Measurements from ENCODE around the gene FKBP10.
"Not testable (repeated sequence)": the region's sequence is repeated elsewhere in the genome, so short reads cannot be mapped to it uniquely, and the experiment has no call there.

The FKBP10 gene

GRCh38 chr17:41839448-41839847 is 26.6 kb downstream of the FKBP10 start:
- not testable (repeated sequence) for DNase-seq

DNA sequence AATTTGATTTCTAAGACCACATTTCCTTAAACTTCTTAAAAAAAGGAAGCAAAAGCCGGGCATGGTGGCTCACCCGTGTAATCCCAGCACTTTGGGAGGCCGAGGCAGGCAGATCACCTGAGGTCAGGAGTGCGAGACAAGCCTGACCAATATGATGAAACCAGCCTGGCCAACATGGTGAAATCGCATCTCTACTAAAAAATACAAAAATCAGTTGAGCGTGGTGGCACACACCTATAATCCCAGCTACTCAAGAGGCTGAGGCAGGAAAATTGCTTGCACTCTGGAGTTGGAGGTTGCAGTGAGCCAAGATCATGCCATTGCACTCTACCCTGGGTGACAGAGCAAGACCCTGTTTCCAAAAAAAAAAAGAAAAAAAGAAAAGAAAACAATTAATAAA is 28.0 kb downstream of the FKBP10 start:
- not testable (repeated sequence) for DNase-seq

DNA sequence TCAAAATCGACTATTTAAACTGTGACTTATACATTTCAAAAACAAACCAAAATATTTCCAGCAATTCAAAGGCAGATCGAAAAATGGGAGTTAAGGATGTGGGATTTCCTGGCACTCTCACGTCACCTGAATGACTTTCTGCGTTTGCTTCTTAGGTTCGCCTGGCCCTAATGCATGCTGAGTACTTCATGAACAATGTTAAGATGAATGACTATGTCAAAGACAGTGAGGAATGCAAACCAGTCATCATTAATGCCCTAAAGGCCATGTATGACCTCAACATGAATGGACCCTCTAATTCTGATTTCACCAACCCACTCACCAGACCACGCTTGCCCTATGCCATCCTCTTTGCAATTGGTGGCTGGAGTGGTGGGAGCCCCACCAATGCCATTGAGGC is 32.2 kb downstream of the FKBP10 start:
- no peak for DNase-seq

DNA sequence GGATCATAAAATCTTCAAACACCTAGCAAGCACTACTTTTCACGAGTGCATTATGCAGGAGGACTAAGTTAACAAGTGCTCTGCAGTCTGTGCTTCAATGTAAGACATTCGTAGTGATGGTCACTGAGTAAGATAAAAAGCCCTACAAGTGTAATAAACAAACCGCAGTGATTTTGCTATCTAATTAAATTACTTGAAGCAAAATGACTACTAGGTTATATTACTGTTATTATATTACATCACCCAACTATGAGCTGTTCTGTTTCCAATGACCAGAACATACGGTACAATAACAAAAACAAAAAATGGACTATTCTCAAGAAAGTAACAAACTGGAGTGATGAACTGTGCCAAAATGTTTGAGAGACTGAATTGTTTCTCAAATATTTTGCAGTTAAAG is 36.0 kb downstream of the FKBP10 start:
- DNase-seq: no peak

- no peak for DNase-seq
Measured at GRCh38 chr17:41849251-41849990, 36.6 kb downstream of the FKBP10 start.

DNA sequence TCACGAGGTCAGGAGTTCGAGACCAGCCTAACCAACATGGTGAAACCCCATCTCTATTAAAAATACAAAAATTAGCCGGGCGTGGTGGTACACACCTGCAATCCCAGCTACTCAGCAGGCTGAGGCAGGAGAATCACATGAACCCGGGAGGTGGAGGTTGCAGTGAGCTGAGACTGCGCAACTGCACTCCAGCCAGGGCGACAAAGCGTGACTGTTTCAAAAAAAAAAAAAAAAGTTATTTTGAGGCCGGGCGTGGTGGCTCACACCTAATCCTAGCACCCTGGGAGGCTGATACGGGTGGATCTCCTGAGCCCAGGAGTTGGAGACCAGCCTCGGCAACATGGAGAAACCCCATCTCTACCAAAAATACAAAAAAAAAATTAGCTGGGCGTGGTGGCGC is 38.6 kb downstream of the FKBP10 start:
- DNase-seq: not testable (repeated sequence)

DNA sequence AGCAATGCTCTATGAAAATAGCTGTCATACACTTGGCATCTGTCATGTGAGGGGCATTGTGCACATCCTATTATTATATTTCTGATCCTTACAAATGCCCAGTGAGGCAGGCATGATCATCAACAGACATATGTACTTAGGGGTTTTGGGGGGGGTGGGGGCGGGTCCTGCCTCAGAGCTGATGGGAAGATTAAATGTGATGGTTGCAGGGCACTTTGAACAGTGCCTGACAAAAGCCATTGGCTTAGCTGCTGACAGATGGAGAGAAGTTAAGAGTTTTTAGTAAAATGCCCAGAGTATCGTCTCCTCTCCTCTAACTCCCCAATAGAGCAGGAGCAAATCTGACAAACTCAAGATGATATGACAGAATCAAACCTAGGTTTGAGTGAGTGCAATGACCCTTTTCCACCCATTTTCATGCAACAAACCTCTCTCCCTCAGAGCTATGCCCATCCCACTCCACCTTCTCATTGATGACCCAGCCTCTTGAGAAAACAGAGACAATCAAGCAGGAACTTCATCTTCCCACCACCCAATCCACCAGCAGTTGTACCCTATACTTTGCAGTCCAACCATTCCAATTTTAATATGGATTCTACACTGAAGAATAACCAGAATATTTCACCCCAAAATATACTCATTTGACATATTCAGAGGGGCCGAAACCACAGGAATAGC is 47.6 kb downstream of the FKBP10 start:
- no peak for DNase-seq

DNA sequence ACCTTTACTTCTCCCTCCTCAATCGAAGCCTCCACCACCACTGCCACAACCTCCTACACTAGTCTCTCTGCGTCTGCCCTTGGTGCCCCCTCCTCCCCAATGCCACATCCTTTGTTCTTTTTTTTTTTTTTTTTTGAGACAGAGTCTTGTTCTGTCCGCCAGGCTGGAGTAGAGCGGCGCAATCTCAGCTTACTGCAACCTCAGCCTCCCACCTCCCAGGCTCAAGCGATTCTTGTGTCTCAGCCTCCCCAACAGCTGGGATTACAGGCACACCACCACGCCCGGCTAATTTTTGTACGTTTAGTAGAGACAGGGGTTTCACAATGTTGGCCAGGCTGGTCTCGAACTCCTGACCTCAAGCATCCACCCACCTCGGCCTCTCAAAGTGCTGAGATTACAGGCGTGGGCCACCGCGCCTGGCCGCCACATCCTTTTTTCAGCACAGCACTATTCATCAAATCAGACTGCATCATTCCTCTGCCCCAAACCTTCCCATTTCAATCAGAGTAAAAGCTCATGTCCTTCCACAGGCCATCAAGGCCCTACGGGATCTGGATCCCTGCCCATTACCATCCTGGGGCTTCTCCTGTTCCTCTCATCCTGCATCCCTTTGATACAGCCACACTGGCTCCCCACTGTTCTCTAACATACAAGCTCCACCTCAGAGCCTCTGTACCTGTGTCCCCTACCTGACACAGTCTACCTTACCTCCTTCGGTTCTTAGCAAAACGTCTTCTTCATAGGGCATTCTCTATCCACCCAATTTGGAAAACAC is 50.5 kb downstream of the FKBP10 start:
- peak; percentile 21 for DNase-seq

DNA sequence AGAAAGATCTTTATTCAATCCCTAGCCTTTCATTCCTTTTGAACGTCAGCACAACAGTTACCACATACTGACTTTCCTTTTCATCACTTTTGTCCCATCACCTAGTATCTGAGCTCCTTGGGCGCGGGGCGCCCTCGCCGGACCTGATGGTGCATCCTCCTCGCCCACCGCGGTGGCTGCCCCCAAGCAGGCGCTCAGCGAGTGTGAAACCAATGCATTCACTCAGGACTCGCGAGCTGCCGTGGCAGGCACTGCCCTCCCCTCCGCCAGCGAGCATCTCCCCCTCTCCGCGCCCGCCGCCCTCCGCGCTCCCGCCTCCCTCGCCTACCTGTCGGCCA is 51.7 kb downstream of the FKBP10 start:
- DNase-seq: no peak

DNA sequence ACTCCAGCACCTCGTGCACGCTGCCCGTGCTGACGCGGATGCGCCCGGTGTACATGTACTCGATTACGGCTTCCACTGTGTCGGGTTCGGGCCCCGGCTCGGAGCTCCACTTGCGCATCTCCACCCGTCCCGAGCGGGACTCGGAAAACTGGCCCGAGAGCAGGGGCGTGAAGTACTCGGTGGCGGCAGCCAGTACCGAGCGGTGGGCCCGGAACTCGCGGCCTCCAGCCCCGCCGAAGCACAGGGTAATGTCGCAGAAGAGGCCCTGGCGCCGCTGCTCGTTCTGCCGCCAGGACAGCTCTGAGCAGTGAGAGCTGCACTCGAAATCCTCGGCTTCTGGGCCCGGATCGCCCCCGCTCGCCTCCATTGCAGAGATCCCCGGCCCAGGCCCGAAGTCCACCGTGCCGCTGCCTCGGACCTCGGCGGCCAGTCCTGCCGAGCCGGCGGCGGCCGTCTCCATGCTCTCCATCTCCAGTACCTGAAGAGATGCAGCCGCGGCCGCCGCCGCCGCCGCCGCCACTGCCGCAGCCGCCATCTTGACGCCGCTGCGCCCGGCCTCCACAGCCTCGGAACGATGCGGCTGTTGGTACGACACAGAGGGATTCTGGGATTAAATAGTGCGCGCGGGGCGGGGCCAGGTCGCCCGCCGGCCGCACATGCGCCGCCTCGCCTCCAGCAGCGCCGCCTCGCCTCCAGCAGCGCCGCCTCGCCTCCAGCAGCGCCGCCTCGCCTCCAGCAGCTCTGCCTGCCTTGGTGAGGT is 52.2 kb downstream of the FKBP10 start, which contains the start of gene KLHL11:
TSS of gene KLHL11 (minus strand) at position 588 of the 760 bp plus-strand sequence. CDS start at position 535, 53 bp downstream.
- peak; percentile 85 for DNase-seq

- DNase-seq: no peak
Measured at GRCh38 chr17:41865596-41865893, 52.7 kb downstream of the FKBP10 start.

GRCh38 chr17:41868568-41868967 is 55.8 kb downstream of the FKBP10 start:
- no peak for DNase-seq

DNA sequence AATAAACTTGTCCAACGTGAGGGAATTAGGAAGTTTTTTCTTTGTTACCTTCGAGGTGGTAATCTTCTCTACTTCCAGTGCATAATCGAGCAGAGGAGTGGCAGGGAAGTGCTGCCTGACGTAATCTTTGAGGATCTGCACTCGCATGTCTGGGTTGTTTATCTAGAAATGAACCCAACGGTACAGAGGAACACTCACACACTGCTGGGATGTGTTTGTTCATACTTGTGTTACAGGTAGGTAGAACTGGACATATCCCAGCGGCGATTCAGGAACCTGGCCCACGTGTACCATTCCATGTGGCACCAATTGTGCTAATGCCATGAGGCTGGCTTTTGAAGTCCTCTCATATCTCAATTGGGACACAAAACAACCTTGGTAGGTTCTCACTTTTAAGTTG is 56.6 kb downstream of the FKBP10 start:
- DNase-seq: no peak

DNA sequence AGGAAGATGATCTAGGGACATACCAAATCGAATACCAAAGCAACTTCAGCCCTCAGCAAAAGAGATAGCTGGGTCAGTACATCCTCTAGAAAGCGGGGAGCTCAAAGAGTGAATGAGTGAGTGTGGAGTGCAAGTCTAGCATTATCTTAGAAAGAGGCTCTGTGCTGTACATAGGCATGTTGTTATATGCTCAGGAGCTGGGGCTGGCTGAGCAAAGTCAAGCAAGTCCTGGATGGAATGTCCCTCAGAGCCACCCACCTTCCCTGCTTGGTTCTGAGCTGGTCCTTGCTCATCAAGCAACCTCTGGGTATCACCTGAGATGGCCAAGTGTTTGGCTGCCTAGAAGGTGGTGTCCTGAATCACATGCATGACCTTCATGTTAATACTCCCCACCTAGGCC is 57.3 kb downstream of the FKBP10 start:
- DNase-seq: no peak

DNA sequence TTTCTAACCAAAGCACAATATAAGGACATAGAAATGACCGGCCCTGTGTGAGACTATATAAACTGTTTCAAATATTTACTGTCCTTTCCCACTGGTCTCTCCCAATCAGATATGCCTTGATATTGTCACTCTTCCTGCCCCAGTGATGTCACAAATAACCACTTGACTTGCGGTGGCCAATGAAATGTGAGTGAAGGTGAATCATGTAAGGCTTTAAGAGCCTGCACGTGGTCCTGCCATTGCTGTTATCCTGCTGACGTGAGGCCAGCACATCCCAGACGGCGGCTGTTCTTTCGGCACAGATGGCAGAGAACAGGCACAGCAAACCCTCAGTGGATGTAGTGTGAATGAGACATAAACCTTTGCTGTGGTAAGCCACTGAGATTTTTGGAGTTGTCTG is 57.8 kb downstream of the FKBP10 start:
- no peak for DNase-seq

- DNase-seq: no peak
Measured at GRCh38 chr17:41871789-41872188, 59.0 kb downstream of the FKBP10 start.

All from central memory CD4-positive, alpha-beta T cell (primary cell).